Measurements from ENCODE around the gene TGFBR1.

Gene TGFBR1

GRCh38 chr9:99129091-99129490 lies 24.2 kb downstream of the TGFBR1 start:
- TF ChIP-seq CTCF (IDR thresholded peaks at IDR 0.05; ENCODE audit: borderline replicate concordance, control extremely low read depth, extremely low read depth, insufficient read depth, missing control alignments) = no peak
- in situ Hi-C loops (cut with MboI; ENCODE audit: low sequenced_read_pairs, unreplicated experiment) = no loop called here
- DNase-seq (ENCODE audit: low spot score) = no peak

- TF ChIP-seq CTCF (IDR thresholded peaks at IDR 0.05; ENCODE audit: borderline replicate concordance, control extremely low read depth, extremely low read depth, insufficient read depth, missing control alignments) = no peak
- peak; percentile 32 for DNase-seq (ENCODE audit: low spot score)
- in situ Hi-C loops (cut with MboI; ENCODE audit: low sequenced_read_pairs, unreplicated experiment) = loop anchor here (10.0 kb wide), 1 partner anchor 145 kb away; no protein-coding TSS in a partner anchor
Observed at GRCh38 chr9:99130069-99130468, 25.2 kb downstream of the TGFBR1 start.

DNA sequence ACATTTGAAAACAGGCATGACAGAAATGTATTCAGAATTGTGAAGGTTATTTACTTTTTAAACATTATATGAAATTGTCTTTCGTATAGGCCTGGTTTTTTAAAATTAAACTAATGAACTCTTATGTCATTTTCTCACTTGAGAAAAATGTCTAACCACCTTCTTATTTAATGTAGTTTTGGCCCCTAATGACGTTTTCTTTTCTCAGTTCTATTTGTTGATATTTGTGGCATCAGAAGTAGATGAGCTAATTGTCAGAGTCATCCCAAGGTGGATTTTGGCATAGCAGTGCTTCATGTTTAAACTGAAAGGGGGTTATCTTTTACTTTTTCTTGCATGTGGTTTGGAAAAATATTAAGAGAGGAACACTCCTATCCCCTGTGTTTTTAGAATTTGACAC lies 28.2 kb downstream of the TGFBR1 start:
- in situ Hi-C loops (cut with MboI; ENCODE audit: low sequenced_read_pairs, unreplicated experiment) = loop anchor here (10.0 kb wide), 1 partner anchor 148 kb away; no protein-coding TSS in a partner anchor

DNA sequence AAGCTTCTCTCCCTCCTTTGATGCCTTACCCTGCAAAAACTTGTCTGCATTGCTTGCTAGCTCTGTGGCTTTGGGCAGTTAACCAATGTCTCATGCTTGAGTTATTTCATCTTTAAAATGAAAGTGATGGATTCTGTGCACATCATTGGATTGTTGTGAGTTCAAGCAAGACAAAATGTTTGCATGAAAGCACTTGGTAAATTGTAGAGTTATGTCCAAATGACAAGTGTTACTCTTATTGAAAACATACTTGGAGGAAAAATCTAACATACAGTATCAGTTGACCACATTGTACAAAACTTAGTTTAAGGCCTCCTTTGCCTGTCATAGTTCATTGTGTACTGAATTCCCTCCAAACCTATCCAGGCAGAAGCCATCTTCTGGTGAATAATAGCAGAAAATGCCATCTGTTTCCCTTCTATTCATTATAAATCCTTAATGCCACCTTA lies 30.0 kb downstream of the TGFBR1 start:
- in situ Hi-C loops (cut with MboI; ENCODE audit: low sequenced_read_pairs, unreplicated experiment) = loop anchor here (10.0 kb wide), 1 partner anchor 150 kb away; no protein-coding TSS in a partner anchor
- DNase-seq (ENCODE audit: low spot score) = no peak
- TF ChIP-seq CTCF (IDR thresholded peaks at IDR 0.05; ENCODE audit: borderline replicate concordance, control extremely low read depth, extremely low read depth, insufficient read depth, missing control alignments) = no peak

More for the DNA sequence above, 28.2 kb downstream of the TGFBR1 start:
- DNase-seq (ENCODE audit: low spot score) = no peak
- no peak for TF ChIP-seq CTCF (IDR thresholded peaks at IDR 0.05; ENCODE audit: borderline replicate concordance, control extremely low read depth, extremely low read depth, insufficient read depth, missing control alignments)

GRCh38 chr9:99135456-99135855 lies 30.5 kb downstream of the TGFBR1 start:
- no peak for DNase-seq (ENCODE audit: low spot score)
- in situ Hi-C loops (cut with MboI; ENCODE audit: low sequenced_read_pairs, unreplicated experiment) = loop anchor here (10.0 kb wide), 1 partner anchor 151 kb away; no protein-coding TSS in a partner anchor
- TF ChIP-seq CTCF (IDR thresholded peaks at IDR 0.05; ENCODE audit: borderline replicate concordance, control extremely low read depth, extremely low read depth, insufficient read depth, missing control alignments) = no peak

DNA sequence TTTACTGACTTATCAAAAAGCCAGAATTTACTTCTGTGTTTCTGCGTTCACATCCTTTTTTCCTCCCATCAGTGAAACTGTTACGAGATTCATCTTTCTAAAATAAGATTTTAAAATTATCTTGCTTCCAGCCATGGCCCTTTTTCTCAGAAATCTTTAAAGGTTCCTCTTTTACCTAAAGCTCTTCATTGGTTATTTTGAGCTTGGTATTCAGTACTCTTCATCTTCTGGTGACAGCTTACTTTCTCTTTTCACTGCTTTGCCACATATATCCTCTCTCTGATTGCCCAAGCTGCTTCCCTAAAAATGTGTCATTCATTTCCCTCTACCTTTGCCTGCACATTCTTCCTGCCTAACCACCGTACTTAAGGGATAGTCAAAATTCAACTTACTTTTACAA lies 32.3 kb downstream of the TGFBR1 start:
- DNase-seq (ENCODE audit: low spot score) = no peak
- TF ChIP-seq CTCF (IDR thresholded peaks at IDR 0.05; ENCODE audit: borderline replicate concordance, control extremely low read depth, extremely low read depth, insufficient read depth, missing control alignments) = no peak
- in situ Hi-C loops (cut with MboI; ENCODE audit: low sequenced_read_pairs, unreplicated experiment) = loop anchor here (10.0 kb wide), 1 partner anchor 152 kb away; no protein-coding TSS in a partner anchor

Data from GM13976 (cell line).